GM23338 (cell line): ENCODE measurements around the gene CITED4. TPM values are rescaled to one million over a fixed set of nuclear protein-coding genes. Genes with fewer than 3 reads are reported as not detected.

Experiments
- ATAC-seq: fragments of 200-7000 bp; cut with Tn5 transposase; 3 replicates; pipeline ENCODE4 v1.9.1; 2020
- DNase-seq: peaks from one replicate; pipeline ENCODE4 v3.0.0-alpha.2; 2015; ENCODE audit warnings: low spot score
- H2AFZ ChIP-seq: fragments of 200-600 bp; sonication (generic); 2 replicates; pipeline ENCODE4 v1.8.0; 2016; ENCODE audit warnings: antibody characterized with exemption, mild to moderate bottlenecking, moderate library complexity
- H3F3A ChIP-seq: fragments of 200-600 bp; sonication (generic); replicated peaks from 2 replicates; pipeline ENCODE4 v1.8.0; 2017; ENCODE audit warnings: antibody characterized with exemption, mixed run types, low read depth
- H3K27ac ChIP-seq: fragments of 200-600 bp; sonication (generic); 2 replicates; pipeline ENCODE4 v1.6.1; 2016; ENCODE audit warnings: low read depth
- H3K27me3 ChIP-seq: fragments of 200-600 bp; sonication (generic); 2 replicates; pipeline ENCODE4 v1.8.0; 2016; ENCODE audit warnings: mild to moderate bottlenecking, mixed run types, moderate library complexity; ENCODE audit not compliant: insufficient read depth
- H3K36me3 ChIP-seq: fragments of 200-600 bp; sonication (generic); 2 replicates; pipeline ENCODE4 v1.8.0; 2016; ENCODE audit warnings: mild to moderate bottlenecking; ENCODE audit not compliant: insufficient read depth
- H3K4me1 ChIP-seq: fragments of 200-600 bp; sonication (generic); 2 replicates; pipeline ENCODE4 v1.8.0; 2016; ENCODE audit warnings: mild to moderate bottlenecking, moderate library complexity; ENCODE audit not compliant: insufficient read depth
- H3K4me2 ChIP-seq: fragments of 200-600 bp; sonication (generic); 2 replicates; pipeline ENCODE4 v1.7.1; 2017; ENCODE audit warnings: mixed run types
- H3K4me3 ChIP-seq: fragments of 200-600 bp; sonication (generic); 2 replicates; pipeline ENCODE4 v1.6.1; 2016; ENCODE audit warnings: mixed run types
- H3K79me2 ChIP-seq: fragments of 200-600 bp; sonication (generic); replicated peaks from 2 replicates; pipeline ENCODE4 v1.8.0; 2017; ENCODE audit warnings: mild to moderate bottlenecking; ENCODE audit not compliant: insufficient read depth
- H3K9me2 ChIP-seq: fragments of 200-600 bp; sonication (generic); 2 replicates; pipeline ENCODE4 v1.8.0; 2017; ENCODE audit not compliant: insufficient read depth
- H4K20me1 ChIP-seq: fragments of 200-600 bp; sonication (generic); replicated peaks from 2 replicates; pipeline ENCODE4 v1.8.0; 2017; ENCODE audit warnings: mild to moderate bottlenecking; ENCODE audit not compliant: insufficient read depth
- H3K27ac Mint-ChIP-seq: 2 replicates; pipeline ENCODE4 v1.8.0; 2020; ENCODE audit warnings: inconsistent platforms, mild to moderate bottlenecking, moderate library complexity, mixed read lengths
- H3K27me3 Mint-ChIP-seq: 3 replicates; pipeline ENCODE4 v1.8.0; 2022; ENCODE audit warnings: low read depth, mild to moderate bottlenecking, moderate library complexity, mixed read lengths, inconsistent platforms; ENCODE audit not compliant: insufficient read depth, poor library complexity
- H3K36me3 Mint-ChIP-seq: 3 replicates; pipeline ENCODE4 v1.8.0; 2021; ENCODE audit warnings: low read depth, mild to moderate bottlenecking, inconsistent platforms, moderate library complexity, mixed read lengths
- H3K4me1 Mint-ChIP-seq: 3 replicates; pipeline ENCODE4 v1.8.0; 2020; ENCODE audit warnings: mild to moderate bottlenecking, inconsistent platforms, mixed read lengths
- H3K4me3 Mint-ChIP-seq: 3 replicates; pipeline ENCODE4 v1.8.0; 2021; ENCODE audit warnings: moderate library complexity, mild to moderate bottlenecking, inconsistent platforms, mixed read lengths
- H3K9me3 Mint-ChIP-seq: 3 replicates; pipeline ENCODE4 v1.8.0; 2020; ENCODE audit warnings: moderate library complexity, mild to moderate bottlenecking, inconsistent platforms, mixed read lengths
- CTCF ChIP-seq, 2 experiments: fragments of 200-600 bp in 1 of 2; sonication (generic) in 1 of 2; conservative IDR thresholded peaks; 2 replicates each; pipeline versions ENCODE4 v1.5.1 to v1.6.1; 2016 to 2017; ENCODE audit warnings: antibody characterized with exemption in 2 of 2, low read depth in 2 of 2, mild to moderate bottlenecking in 2 of 2, moderate library complexity in 1 of 2
- ETS1 ChIP-seq: IDR thresholded peaks from 2 replicates; pipeline ENCODE4 v1.6.1; 2016; ENCODE audit warnings: antibody characterized with exemption
- EZH2 ChIP-seq: fragments of 200-600 bp; sonication (generic); IDR thresholded peaks from one replicate; pipeline ENCODE4 v1.8.0; 2017; ENCODE audit warnings: antibody characterized with exemption, mild to moderate bottlenecking, low read depth; ENCODE audit not compliant: unreplicated experiment
- EZH2phosphoT487 ChIP-seq: fragments of 200-600 bp; sonication (generic); IDR thresholded peaks from one replicate; pipeline ENCODE4 v1.8.1; 2018; ENCODE audit warnings: antibody characterized with exemption; ENCODE audit not compliant: unreplicated experiment
- JUNB ChIP-seq: IDR thresholded peaks from one replicate; pipeline ENCODE4 v1.6.1; 2016; ENCODE audit warnings: antibody characterized with exemption; ENCODE audit not compliant: unreplicated experiment
- NANOG ChIP-seq: IDR thresholded peaks from 2 replicates; pipeline ENCODE4 v1.6.1; 2016; ENCODE audit warnings: antibody characterized with exemption, borderline replicate concordance
- POLR2AphosphoS5 ChIP-seq: IDR thresholded peaks from 2 replicates; pipeline ENCODE4 v1.6.1; 2016; ENCODE audit warnings: antibody characterized with exemption, low read depth
- REST ChIP-seq: IDR thresholded peaks from one replicate; pipeline ENCODE4 v1.6.1; 2018; ENCODE audit warnings: antibody characterized with exemption; ENCODE audit not compliant: unreplicated experiment
- ZNF331 ChIP-seq: fragments of 250-450 bp; sonication (Bioruptor Pico); IDR thresholded peaks from 2 replicates; pipeline ENCODE4 v1.5.0; 2020; ENCODE audit warnings: low read depth, mild to moderate bottlenecking, moderate library complexity
- polyA plus RNA-seq: library from polyadenylated mRNA; unstranded; fragments of >200 nt; fragmentation: Nextera tagmentation; extraction: Ambion mirVana; gene quantifications from 2 replicates; pipeline ENCODE4 v1.2.1, GENCODE V29; 2016
- total RNA-seq: library from RNA; depleted of rRNA; stranded (reverse); fragments of >200 nt; shearing (Covaris generic); gene quantifications from 2 replicates; pipeline ENCODE4 v1.2.3, GENCODE V29; 2014
- TF ChIP-seq, protein P1 (sequence below): fragments of 250-450 bp; sonication (Bioruptor Pico); IDR thresholded peaks from 2 replicates; pipeline ENCODE4 v1.5.0; 2020; ENCODE audit warnings: mild to moderate bottlenecking, moderate library complexity

CITED4 gene
- total and polyA plus RNA-seq, 2 experiments from 2014 or later = 2.9 to 18.7 TPM

- no peak overlapping the region for H3K4me3 Mint-ChIP-seq
- DNase-seq (peak; percentile 27), ATAC-seq (peak; percentile 27; the same call in 2 of the 3 replicates)
- H3K4me1 ChIP-seq = no peaks in the 10 kb centered on the region; the same call in 1 of the 2 replicates
- no peaks in the 10 kb centered on the region for H3K79me2 ChIP-seq
- no peaks in the 10 kb centered on the region for H3F3A ChIP-seq
- no peak overlapping the region for H2AFZ ChIP-seq
- no peaks in the 10 kb centered on the region for H4K20me1 ChIP-seq
- H3K9me3 Mint-ChIP-seq = no peaks in the 10 kb centered on the region
- H3K27me3 ChIP-seq = no peaks in the 10 kb centered on the region
- H3K27ac Mint-ChIP-seq = no peak overlapping the region
- H3K27ac ChIP-seq = no peak overlapping the region
- peaks cover 8% of the 10 kb centered on the region; the same call in 1 of the 2 replicates for H3K9me2 ChIP-seq
- no peak overlapping the region for H3K4me2 ChIP-seq
- H3K36me3 ChIP-seq = no peaks in the 10 kb centered on the region
- no peak overlapping the region for H3K4me3 ChIP-seq
- H3K36me3 Mint-ChIP-seq = 0 out of 3 replicates have a peak, but pooled peaks cover 2% of the 10 kb centered on the region
- peaks cover 9% of the 10 kb centered on the region; the same call in 2 of the 3 replicates for H3K4me1 Mint-ChIP-seq
- no peak for TF ChIP-seq EZH2
- no peak for TF ChIP-seq ETS1
- no peak for TF ChIP-seq CTCF (conservative IDR thresholded peaks at IDR 0.05; ENCODE audit: low read depth in 2 of 2)
- no peak for TF ChIP-seq EZH2phosphoT487
- TF ChIP-seq POLR2AphosphoS5 = no peak
- TF ChIP-seq ZNF331 (CRISPR knock-in tag) = no peak
- no peak for TF ChIP-seq REST
- TF ChIP-seq, protein P1, sequence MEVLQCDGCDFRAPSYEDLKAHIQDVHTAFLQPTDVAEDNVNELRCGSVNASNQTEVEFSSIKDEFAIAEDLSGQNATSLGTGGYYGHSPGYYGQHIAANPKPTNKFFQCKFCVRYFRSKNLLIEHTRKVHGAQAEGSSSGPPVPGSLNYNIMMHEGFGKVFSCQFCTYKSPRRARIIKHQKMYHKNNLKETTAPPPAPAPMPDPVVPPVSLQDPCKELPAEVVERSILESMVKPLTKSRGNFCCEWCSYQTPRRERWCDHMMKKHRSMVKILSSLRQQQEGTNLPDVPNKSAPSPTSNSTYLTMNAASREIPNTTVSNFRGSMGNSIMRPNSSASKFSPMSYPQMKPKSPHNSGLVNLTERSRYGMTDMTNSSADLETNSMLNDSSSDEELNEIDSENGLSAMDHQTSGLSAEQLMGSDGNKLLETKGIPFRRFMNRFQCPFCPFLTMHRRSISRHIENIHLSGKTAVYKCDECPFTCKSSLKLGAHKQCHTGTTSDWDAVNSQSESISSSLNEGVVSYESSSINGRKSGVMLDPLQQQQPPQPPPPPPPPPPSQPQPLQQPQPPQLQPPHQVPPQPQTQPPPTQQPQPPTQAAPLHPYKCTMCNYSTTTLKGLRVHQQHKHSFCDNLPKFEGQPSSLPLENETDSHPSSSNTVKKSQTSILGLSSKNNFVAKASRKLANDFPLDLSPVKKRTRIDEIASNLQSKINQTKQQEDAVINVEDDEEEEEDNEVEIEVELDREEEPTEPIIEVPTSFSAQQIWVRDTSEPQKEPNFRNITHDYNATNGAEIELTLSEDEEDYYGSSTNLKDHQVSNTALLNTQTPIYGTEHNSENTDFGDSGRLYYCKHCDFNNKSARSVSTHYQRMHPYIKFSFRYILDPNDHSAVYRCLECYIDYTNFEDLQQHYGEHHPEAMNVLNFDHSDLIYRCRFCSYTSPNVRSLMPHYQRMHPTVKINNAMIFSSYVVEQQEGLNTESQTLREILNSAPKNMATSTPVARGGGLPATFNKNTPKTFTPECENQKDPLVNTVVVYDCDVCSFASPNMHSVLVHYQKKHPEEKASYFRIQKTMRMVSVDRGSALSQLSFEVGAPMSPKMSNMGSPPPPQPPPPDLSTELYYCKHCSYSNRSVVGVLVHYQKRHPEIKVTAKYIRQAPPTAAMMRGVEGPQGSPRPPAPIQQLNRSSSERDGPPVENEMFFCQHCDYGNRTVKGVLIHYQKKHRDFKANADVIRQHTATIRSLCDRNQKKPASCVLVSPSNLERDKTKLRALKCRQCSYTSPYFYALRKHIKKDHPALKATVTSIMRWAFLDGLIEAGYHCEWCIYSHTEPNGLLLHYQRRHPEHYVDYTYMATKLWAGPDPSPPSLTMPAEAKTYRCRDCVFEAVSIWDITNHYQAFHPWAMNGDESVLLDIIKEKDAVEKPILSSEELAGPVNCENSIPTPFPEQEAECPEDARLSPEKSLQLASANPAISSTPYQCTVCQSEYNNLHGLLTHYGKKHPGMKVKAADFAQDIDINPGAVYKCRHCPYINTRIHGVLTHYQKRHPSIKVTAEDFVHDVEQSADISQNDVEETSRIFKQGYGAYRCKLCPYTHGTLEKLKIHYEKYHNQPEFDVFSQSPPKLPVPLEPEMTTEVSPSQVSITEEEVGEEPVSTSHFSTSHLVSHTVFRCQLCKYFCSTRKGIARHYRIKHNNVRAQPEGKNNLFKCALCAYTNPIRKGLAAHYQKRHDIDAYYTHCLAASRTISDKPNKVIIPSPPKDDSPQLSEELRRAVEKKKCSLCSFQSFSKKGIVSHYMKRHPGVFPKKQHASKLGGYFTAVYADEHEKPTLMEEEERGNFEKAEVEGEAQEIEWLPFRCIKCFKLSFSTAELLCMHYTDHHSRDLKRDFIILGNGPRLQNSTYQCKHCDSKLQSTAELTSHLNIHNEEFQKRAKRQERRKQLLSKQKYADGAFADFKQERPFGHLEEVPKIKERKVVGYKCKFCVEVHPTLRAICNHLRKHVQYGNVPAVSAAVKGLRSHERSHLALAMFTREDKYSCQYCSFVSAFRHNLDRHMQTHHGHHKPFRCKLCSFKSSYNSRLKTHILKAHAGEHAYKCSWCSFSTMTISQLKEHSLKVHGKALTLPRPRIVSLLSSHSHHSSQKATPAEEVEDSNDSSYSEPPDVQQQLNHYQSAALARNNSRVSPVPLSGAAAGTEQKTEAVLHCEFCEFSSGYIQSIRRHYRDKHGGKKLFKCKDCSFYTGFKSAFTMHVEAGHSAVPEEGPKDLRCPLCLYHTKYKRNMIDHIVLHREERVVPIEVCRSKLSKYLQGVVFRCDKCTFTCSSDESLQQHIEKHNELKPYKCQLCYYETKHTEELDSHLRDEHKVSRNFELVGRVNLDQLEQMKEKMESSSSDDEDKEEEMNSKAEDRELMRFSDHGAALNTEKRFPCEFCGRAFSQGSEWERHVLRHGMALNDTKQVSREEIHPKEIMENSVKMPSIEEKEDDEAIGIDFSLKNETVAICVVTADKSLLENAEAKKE (CRISPR knock-in tag) = no peak
- TF ChIP-seq JUNB = no peak
- TF ChIP-seq NANOG = no peak
- H3K27me3 Mint-ChIP-seq = peaks cover 6% of the 10 kb centered on the region
Measured at GRCh38 chr1:40847023-40847745, 15.0 kb downstream of the CITED4 start.
